NCI-H146 treated with DMSO at 0.1 percent for 48 hours (cell line): ENCODE measurements around the gene SPATA31E1.
"Not testable (repeated sequence)": the region's sequence is repeated elsewhere in the genome, so short reads cannot be mapped to it uniquely, and the experiment has no call there.

Experiments used
- DNase-seq: peaks from one replicate; lab custom pipeline; 2025; ENCODE audit not compliant: unreplicated experiment; lab: John Stamatoyannopoulos, UW

The SPATA31E1 gene

GRCh38 chr9:87884578-87885459 lies 2.1 kb downstream of the SPATA31E1 start:
- no peak for DNase-seq

- no peak for DNase-seq
Observed at GRCh38 chr9:87885484-87886189, 3.0 kb downstream of the SPATA31E1 start.

- no peak for DNase-seq
Observed at GRCh38 chr9:87886210-87886932, 3.7 kb downstream of the SPATA31E1 start.

DNA sequence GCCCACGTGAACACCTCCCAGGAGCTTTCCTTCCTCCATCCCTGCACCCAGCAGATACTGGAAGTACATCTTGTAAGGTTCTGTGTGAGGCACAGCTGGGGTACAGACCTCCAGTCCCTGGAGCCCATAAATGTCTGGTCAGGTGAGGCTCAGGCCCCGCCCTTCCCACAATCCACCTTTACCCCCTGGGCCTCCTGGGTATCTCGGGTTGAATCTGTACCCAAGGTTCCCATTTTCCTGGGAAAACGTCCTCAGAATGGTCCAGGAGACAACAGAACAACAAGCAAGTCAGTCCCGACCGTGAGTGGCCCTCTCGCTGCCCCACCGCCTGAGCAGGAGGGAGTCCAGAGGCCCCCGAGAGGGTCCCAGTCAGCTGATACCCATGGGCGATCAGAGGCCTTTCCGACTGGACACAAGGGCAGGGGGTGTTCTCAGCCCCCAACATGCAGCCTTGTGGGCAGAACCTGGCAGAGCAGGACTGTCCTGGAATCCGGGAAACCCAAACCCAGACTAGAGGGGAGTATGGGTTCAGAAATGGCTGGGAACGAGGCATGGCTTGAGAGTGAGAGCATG lies 4.3 kb downstream of the SPATA31E1 start:
- DNase-seq = no peak

GRCh38 chr9:87887661-87888480 lies 5.2 kb downstream of the SPATA31E1 start:
- no peak for DNase-seq

DNA sequence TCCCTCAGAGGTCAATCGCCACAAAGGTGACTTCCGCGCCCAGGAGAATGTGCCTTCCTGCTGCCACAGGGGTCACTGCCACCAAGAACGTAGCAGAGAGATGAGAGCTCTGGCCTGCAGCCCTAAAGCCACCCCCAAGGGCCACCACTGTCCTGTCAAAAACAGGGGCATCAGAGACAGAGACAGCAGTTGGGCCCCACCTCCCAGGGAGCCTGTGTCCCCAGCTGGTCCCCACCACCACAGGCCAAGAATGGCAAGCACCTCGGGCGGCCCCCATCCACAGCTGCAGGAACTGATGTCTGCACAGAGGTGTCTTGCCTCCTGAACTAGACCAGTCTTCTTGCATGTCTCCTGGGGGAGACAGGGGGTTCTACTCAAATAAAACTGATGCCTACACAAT lies 5.8 kb downstream of the SPATA31E1 start:
- no peak for DNase-seq

DNA sequence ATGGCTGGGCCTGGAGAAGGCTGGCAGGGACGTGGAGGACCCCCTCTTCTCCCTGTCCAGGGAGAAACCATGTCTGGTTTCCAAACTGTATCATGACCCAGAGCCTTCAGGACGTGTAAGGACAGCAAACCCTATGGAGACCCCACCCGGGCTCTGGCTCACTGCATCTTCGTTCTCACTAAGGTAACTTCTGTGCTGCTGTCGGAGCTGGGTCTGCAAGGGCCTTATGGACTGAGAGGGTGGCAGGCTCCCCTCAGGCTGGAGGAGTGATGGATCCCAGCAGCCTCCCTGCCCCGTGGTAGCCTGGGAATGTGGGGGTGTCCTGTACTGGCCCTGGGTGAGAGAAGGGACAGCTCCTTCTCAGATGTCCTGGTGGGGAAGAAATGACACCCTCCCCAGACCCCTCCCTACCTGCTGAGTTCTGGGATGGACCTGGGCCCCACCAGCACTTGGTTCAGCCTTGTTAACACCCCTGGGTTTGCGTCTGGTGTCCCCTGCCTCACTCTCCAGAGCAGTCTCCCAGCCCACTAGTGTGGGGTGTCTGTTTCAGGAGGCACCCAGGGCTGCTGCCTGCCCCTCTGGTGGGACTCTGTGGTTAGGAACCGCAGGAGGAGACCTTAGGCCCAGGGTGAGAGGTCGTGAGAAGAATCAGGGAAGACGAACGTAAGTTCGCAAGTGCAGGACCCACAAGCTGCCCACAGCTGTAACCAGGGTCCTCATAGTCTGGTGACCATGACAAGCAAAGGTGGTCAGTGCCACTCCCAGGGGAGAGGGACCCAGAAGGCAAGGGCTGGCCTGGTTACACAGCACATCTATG lies 6.6 kb downstream of the SPATA31E1 start:
- DNase-seq = no peak

DNA sequence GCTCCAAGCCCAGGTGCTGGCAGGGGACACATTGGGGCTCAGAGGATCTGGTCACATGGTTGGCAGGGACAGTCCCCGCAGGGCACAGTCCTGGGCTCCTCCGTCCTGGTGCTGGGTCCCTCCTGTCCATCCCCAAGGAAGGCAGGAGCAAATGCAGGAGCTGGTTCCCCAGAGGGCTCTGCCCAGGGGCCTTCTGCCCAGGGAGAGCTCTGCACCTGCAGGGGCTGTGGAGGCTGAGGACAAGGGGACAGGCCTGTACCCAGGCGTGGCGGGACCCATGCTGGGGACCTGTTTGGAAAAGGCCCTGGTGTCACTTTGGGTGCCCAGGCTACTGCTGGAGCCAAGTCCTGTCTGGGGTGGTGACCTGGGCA lies 7.2 kb downstream of the SPATA31E1 start:
- no peak for DNase-seq

DNA sequence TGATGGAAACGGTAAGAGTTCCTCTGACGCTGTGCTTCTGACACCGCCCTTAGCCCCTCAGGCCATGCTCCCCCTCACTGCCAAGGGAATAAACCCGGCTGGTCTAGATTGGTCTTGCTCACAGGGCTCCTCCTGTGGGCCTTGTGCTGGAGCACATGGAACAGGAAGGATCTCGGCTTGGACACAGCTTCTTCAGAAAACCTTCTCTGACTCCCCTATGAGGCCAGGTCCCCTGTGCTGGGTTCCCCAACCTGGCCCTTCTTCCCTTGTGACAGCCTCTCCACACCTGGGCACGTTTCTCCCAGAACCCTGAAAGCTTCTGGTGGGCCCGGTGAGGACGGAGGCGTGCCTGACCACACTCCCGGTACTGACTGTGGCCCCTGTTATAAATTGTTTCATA lies 8.2 kb downstream of the SPATA31E1 start:
- DNase-seq = no peak

DNA sequence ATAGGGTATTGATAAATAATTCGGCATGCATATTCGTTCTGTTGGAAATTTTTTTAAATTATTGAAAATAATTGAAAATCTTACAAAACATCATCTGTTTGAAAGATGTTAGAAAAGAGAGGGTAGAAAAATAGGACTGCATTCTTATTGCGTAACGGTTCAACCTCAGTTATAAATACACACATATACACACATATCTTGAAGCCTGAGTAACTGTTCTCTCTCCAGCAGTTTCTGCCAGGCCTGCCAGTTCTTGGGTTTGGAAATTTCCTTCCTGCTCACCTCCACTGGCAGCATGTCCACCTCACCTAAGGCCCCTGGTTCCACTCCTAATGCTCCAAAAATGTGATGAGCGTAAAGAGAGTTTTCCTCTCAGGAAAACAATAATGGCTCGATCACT lies 9.1 kb downstream of the SPATA31E1 start:
- DNase-seq = no peak

- DNase-seq = no peak
Observed at GRCh38 chr9:87892956-87893355, 10.3 kb downstream of the SPATA31E1 start.

DNA sequence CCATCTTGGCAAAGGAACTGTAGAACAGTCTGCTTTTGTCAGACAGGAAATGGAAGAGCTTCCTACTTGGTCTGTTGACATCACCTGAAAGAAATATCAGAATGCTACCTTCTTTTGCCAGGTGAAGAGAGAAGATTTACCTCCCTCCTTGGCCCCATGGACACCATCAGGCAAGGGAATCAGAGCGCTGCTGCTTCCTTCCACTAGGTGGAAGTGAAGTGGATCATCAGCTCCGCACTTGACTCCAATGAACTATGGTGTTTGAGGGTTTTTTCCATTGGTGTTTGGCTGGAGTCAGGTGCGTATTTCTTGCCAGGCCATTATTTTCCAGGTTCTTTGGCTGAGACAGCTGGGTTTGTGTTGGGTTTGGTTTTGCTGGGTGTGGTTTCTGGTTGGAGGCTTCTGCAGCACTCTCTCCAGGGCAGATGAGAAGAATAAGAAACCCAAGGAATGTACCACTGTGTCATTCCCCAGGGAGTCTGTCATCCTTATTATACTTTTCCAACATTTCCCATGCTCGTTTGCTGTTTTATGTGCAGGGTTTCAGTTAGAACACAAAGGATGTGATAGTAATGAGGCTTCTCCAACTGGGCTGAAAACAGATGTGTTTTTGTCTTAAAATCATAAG lies 12.4 kb downstream of the SPATA31E1 start:
- no peak for DNase-seq

- no peak for DNase-seq
Observed at GRCh38 chr9:87896891-87897290, 14.2 kb downstream of the SPATA31E1 start.

DNA sequence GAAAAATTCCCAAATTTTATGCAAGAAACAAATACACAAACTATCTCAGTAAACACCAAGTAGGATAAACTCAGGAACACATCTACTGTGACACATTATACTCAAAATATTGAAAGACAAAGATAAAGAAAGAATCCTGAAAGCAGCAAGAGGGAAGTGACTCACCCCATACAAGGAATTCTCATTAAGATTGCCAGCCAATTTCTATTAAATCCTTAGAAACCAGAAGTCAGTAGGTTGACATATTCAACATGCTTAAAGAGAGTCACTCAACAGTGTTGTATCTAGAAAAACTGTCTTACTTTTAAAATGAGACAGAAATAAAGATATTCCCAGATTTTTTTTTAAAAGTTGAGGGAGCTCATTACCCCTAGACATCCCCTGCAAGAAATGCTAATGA lies 15.5 kb downstream of the SPATA31E1 start:
- DNase-seq = no peak

GRCh38 chr9:87902371-87902770 lies 19.7 kb downstream of the SPATA31E1 start:
- not testable (repeated sequence) for DNase-seq

GRCh38 chr9:87909310-87910041 lies 26.8 kb downstream of the SPATA31E1 start:
- no peak for DNase-seq

DNA sequence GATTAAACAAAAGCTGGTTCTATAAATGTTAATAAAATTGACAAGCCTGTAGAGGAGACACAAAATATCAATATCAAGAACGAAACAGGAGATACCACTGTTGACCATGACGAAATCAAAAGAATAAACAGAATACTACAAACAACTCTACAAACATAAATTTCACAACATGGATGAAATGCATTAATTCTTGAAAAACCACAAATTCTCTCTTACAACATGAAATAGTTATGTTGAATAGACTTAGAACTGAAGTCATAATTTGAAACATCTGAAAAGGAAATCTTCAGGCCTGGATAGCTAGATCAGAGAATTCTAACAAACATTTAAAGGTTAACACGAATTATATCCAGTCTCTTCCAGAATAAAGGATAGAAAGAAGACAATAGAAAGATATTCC lies 28.1 kb downstream of the SPATA31E1 start:
- no peak for DNase-seq

- DNase-seq = not testable (repeated sequence)
Observed at GRCh38 chr9:87917662-87918061, 35.0 kb downstream of the SPATA31E1 start, which contains the start of gene SPATA31C1. SPATA31C1 (plus strand) TSS chr9:87917962.
